CD4-positive, CD25-positive, alpha-beta regulatory T cell (primary cell): ENCODE measurements around the gene PSMD5. TPM values are rescaled to one million over a fixed set of nuclear protein-coding genes. Genes with fewer than 3 reads are reported as not detected.

Experiments used
- ATAC-seq, 2 donors: fragments of 150-1000 bp; cut with Tn5 transposase; one replicate each; pipeline ENCODE4 v1.10.0; 2021; ENCODE audit warnings: low read depth in 2 of 2, moderate number of reproducible peaks in 2 of 2, moderate library complexity in 1 of 2
- DNase-seq, 3 donors: peaks; one replicate each; pipeline versions ENCODE4 v3.0.0 to v3.0.0-alpha.2; 2012 to 2022; ENCODE audit warnings: mixed read lengths in 1 of 3
- H3K27ac ChIP-seq: one replicate; pipeline ENCODE4 v1.7.0; 2013; ENCODE audit warnings: mild to moderate bottlenecking, low read length; ENCODE audit not compliant: insufficient read depth, poor library complexity, severe bottlenecking
- H3K27me3 ChIP-seq: one replicate; pipeline ENCODE4 v1.7.0; 2013; ENCODE audit warnings: low read length; ENCODE audit not compliant: control insufficient read depth, insufficient read depth
- H3K36me3 ChIP-seq: one replicate; pipeline ENCODE4 v1.7.0; 2013; ENCODE audit warnings: mild to moderate bottlenecking, low read length, moderate library complexity; ENCODE audit not compliant: control insufficient read depth, insufficient read depth
- H3K4me1 ChIP-seq: 2 replicates; pipeline ENCODE4 v1.7.0; 2013; ENCODE audit warnings: mild to moderate bottlenecking, low read length; ENCODE audit not compliant: insufficient read depth, control insufficient read depth, poor library complexity, severe bottlenecking
- H3K4me3 ChIP-seq: one replicate; pipeline ENCODE4 v1.7.0; 2013; ENCODE audit warnings: low read depth, mild to moderate bottlenecking, low read length, moderate library complexity
- H3K9me3 ChIP-seq, 2 experiments: 1 replicate in 1 of 2; 2 replicates in 1 of 2; pipeline ENCODE4 v1.7.0; 2013; ENCODE audit warnings: low read length in 2 of 2, mild to moderate bottlenecking in 1 of 2, moderate library complexity in 1 of 2; ENCODE audit not compliant: control insufficient read depth in 2 of 2
- H3K27ac Mint-ChIP-seq, 3 donors: one replicate each; pipeline ENCODE4 v1.8.0; 2020 to 2022; ENCODE audit warnings: mild to moderate bottlenecking in 3 of 3, mixed read lengths in 3 of 3, moderate library complexity in 2 of 3
- H3K27me3 Mint-ChIP-seq: one replicate; pipeline ENCODE4 v1.8.0; 2022; ENCODE audit warnings: mild to moderate bottlenecking, mixed read lengths
- H3K36me3 Mint-ChIP-seq: one replicate; pipeline ENCODE4 v1.8.0; 2020; ENCODE audit warnings: mixed read lengths
- H3K4me1 Mint-ChIP-seq, 4 donors: one replicate each; pipeline ENCODE4 v1.8.0; 2020 to 2022; ENCODE audit warnings: mixed read lengths in 4 of 4, mild to moderate bottlenecking in 1 of 4
- H3K4me3 Mint-ChIP-seq, 4 donors: one replicate each; pipeline ENCODE4 v1.8.0; 2020 to 2022; ENCODE audit warnings: mild to moderate bottlenecking in 4 of 4, mixed read lengths in 4 of 4, moderate library complexity in 3 of 4
- H3K9me3 Mint-ChIP-seq, 7 donors: one replicate each; pipeline ENCODE4 v1.8.0; 2020 to 2022; ENCODE audit warnings: mixed read lengths in 7 of 7, mild to moderate bottlenecking in 3 of 7, moderate library complexity in 2 of 7
- polyA plus RNA-seq, 4 donors: library from polyadenylated mRNA; unstranded; fragments of 300-500 nt; fragmentation: Illumina TruSeq; gene quantifications; one replicate each; pipeline ENCODE4 v1.2.3, GENCODE V29; 2021
- total RNA-seq: library from RNA; stranded (reverse); gene quantifications from one replicate; pipeline ENCODE4 v1.2.3, GENCODE V29; 2022

The PSMD5 gene
- total and polyA plus RNA-seq, 5 donors from 2014 or later = 27.0 to 44.0 (median 30.4) TPM

- no peaks in the 10 kb centered on the region for H3K9me3 ChIP-seq
- peak; percentile 63 to 81 (median 64) for DNase-seq
- H3K4me1 ChIP-seq = peaks cover 80% of the 10 kb centered on the region
- H3K27me3 ChIP-seq = no peaks in the 10 kb centered on the region
- H3K27ac Mint-ChIP-seq = peak overlapping the region; percentile 95 to 98 (median 96)
- peak overlapping the region; percentile 94 for H3K4me3 ChIP-seq
- no peaks in the 10 kb centered on the region for H3K27me3 Mint-ChIP-seq
- H3K27ac ChIP-seq = peak overlapping the region; percentile 94
- H3K4me3 Mint-ChIP-seq = peak overlapping the region; percentile 96 to 99 (median 98)
- H3K4me1 Mint-ChIP-seq = peaks cover 40 to 85% (median 67%) of the 10 kb centered on the region in 4 donors
- peak; percentile 40 to 52 for ATAC-seq
- no peaks in the 10 kb centered on the region for H3K9me3 Mint-ChIP-seq
- H3K36me3 Mint-ChIP-seq = peaks cover 3% of the 10 kb centered on the region
- H3K36me3 ChIP-seq = peaks cover 25% of the 10 kb centered on the region
Measured at GRCh38 chr9:120877276-120878034, 34.7 kb upstream of the PSMD5 start.

- Mint-ChIP-seq H3K36me3 (peaks cover 9% of the 10 kb centered on the region), H3K4me3 (peak within 1 kb of the TSS; percentile 96 to 99 (median 98)), H3K27me3 (no peaks in the 10 kb centered on the region), H3K27ac (peak within 1 kb of the TSS; percentile 95 to 98 (median 96)), H3K9me3 (no peaks in the 10 kb centered on the region), H3K4me1 (peaks cover 40 to 84% (median 68%) of the 10 kb centered on the region in 4 donors)
- peak in 2 of 3 donors; percentile 27 to 62 for DNase-seq
- H3K4me3 ChIP-seq = peak within 1 kb of the TSS; percentile 94
- ATAC-seq = peak; percentile 1
- H3K9me3 ChIP-seq = no peaks in the 10 kb centered on the region
- peaks cover 79% of the 10 kb centered on the region for H3K4me1 ChIP-seq
- H3K36me3 ChIP-seq = peaks cover 31% of the 10 kb centered on the region
- peak within 1 kb of the TSS; percentile 94 for H3K27ac ChIP-seq
- H3K27me3 ChIP-seq = no peaks in the 10 kb centered on the region
Measured at GRCh38 chr9:120876842-120877240, 34.1 kb upstream of the PSMD5 start, which contains the start of gene PHF19. TSS of gene PHF19 (minus strand) at chr9:120877188. CDS start at chr9:120874741, 2,447 bp downstream.

- DNase-seq (peak; percentile 61 to 95 (median 80)), ATAC-seq (peak; percentile 35 to 45)
- peak overlapping the region; percentile 53 for H3K4me3 ChIP-seq
- peak overlapping the region; percentile 87 to 93 (median 87) for H3K27ac Mint-ChIP-seq
- H3K4me1 Mint-ChIP-seq = peaks cover 40 to 81% (median 65%) of the 10 kb centered on the region in 4 donors
- H3K27ac ChIP-seq = peak overlapping the region; percentile 94
- no peaks in the 10 kb centered on the region for H3K9me3 ChIP-seq
- no peaks in the 10 kb centered on the region for H3K9me3 Mint-ChIP-seq
- H3K27me3 Mint-ChIP-seq = no peaks in the 10 kb centered on the region
- H3K36me3 ChIP-seq = peaks cover 31% of the 10 kb centered on the region
- H3K4me1 ChIP-seq = peaks cover 72% of the 10 kb centered on the region
- no peaks in the 10 kb centered on the region for H3K27me3 ChIP-seq
- H3K36me3 Mint-ChIP-seq = peaks cover 13% of the 10 kb centered on the region
- H3K4me3 Mint-ChIP-seq = peak overlapping the region; percentile 81 to 89 (median 86)
Measured at GRCh38 chr9:120875954-120876841, 33.5 kb upstream of the PSMD5 start.

- DNase-seq (no peak), ATAC-seq (no peak)
- peak overlapping the region; percentile 84 to 90 (median 87) for H3K27ac Mint-ChIP-seq
- H3K4me3 Mint-ChIP-seq = peak overlapping the region; percentile 34 to 89 (median 72)
- peak overlapping the region; percentile 94 for H3K27ac ChIP-seq
- peaks cover 37% of the 10 kb centered on the region for H3K36me3 ChIP-seq
- no peaks in the 10 kb centered on the region for H3K27me3 ChIP-seq
- no peaks in the 10 kb centered on the region for H3K9me3 ChIP-seq
- H3K4me1 ChIP-seq = peaks cover 70% of the 10 kb centered on the region
- H3K27me3 Mint-ChIP-seq = no peaks in the 10 kb centered on the region
- peaks cover 34 to 79% (median 63%) of the 10 kb centered on the region in 4 donors for H3K4me1 Mint-ChIP-seq
- H3K4me3 ChIP-seq = peak overlapping the region; percentile 44
- H3K36me3 Mint-ChIP-seq = peaks cover 14% of the 10 kb centered on the region
- H3K9me3 Mint-ChIP-seq = no peaks in the 10 kb centered on the region
Measured at GRCh38 chr9:120875643-120875953, 32.9 kb upstream of the PSMD5 start.

GRCh38 chr9:120875195-120875565 is 32.5 kb upstream of the PSMD5 start:
- peaks cover 31 to 78% (median 59%) of the 10 kb centered on the region in 4 donors for H3K4me1 Mint-ChIP-seq
- H3K4me1 ChIP-seq = peaks cover 70% of the 10 kb centered on the region

GRCh38 chr9:120874226-120875194 is 31.8 kb upstream of the PSMD5 start:
- H3K4me1 Mint-ChIP-seq = peaks cover 28 to 76% (median 53%) of the 10 kb centered on the region in 4 donors
- H3K27me3 ChIP-seq = no peaks in the 10 kb centered on the region
- peak overlapping the region; percentile 69 to 87 (median 87) for H3K27ac Mint-ChIP-seq
- H3K36me3 ChIP-seq = peaks cover 43% of the 10 kb centered on the region
- no peaks in the 10 kb centered on the region for H3K27me3 Mint-ChIP-seq
- DNase-seq (no peak), ATAC-seq (no peak)
- peak overlapping the region; percentile 58 for H3K27ac ChIP-seq
- no peaks in the 10 kb centered on the region for H3K9me3 ChIP-seq
- H3K9me3 Mint-ChIP-seq = no peaks in the 10 kb centered on the region
- peaks cover 14% of the 10 kb centered on the region for H3K36me3 Mint-ChIP-seq
- peak overlapping the region; percentile 42 to 89 (median 65) for H3K4me3 Mint-ChIP-seq
- peak overlapping the region; percentile 44 for H3K4me3 ChIP-seq
- H3K4me1 ChIP-seq = peaks cover 70% of the 10 kb centered on the region

More at GRCh38 chr9:120875195-120875565, 32.5 kb upstream of the PSMD5 start:
- DNase-seq (no peak), ATAC-seq (no peak)
- Histone ChIP-seq H3K27ac (peak overlapping the region; percentile 94), H3K4me3 (peak overlapping the region; percentile 44), H3K9me3 (no peaks in the 10 kb centered on the region), H3K36me3 (peaks cover 41% of the 10 kb centered on the region), H3K27me3 (no peaks in the 10 kb centered on the region)
- Mint-ChIP-seq H3K27me3 (no peaks in the 10 kb centered on the region), H3K9me3 (no peaks in the 10 kb centered on the region), H3K4me3 (peak overlapping the region; percentile 34 to 89 (median 72)), H3K36me3 (peaks cover 14% of the 10 kb centered on the region), H3K27ac (peak overlapping the region; percentile 84 to 90 (median 87))
